Measurements from ENCODE around the gene MDM2. TPM values are rescaled to one million over a fixed set of nuclear protein-coding genes. Genes with fewer than 3 reads are reported as not detected.
"Not testable (repeated sequence)": the region's sequence is repeated elsewhere in the genome, so short reads cannot be mapped to it uniquely, and the experiment has no call there.

MDM2 gene
- total RNA-seq, 1 donor from 2014 or later = 92.9 TPM

- no peak for ATAC-seq
These were observed 21.0 kb upstream of the MDM2 start for GRCh38 chr12:68786929-68787328.

- no peak for ATAC-seq
These were observed 19.3 kb upstream of the MDM2 start for GRCh38 chr12:68788554-68789143.

- ATAC-seq = no peak
These were observed 18.7 kb upstream of the MDM2 start for GRCh38 chr12:68789144-68789878.

GRCh38 chr12:68790081-68790951 lies 17.7 kb upstream of the MDM2 start:
- no peak for ATAC-seq

DNA sequence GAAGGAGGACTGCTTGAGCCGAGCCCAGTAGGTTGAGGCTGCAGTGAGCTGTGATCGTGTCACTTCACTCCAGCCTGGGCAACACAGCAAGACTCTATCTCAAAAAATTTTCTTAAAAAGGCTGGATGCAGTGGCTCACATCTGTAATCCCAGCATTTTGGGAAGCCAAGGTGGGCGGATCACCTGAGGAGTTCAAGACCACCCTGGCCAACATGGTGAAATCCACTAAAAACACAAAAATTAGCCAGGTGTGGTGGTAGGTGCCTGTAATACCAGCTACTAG lies 17.1 kb upstream of the MDM2 start:
- no peak for ATAC-seq

DNA sequence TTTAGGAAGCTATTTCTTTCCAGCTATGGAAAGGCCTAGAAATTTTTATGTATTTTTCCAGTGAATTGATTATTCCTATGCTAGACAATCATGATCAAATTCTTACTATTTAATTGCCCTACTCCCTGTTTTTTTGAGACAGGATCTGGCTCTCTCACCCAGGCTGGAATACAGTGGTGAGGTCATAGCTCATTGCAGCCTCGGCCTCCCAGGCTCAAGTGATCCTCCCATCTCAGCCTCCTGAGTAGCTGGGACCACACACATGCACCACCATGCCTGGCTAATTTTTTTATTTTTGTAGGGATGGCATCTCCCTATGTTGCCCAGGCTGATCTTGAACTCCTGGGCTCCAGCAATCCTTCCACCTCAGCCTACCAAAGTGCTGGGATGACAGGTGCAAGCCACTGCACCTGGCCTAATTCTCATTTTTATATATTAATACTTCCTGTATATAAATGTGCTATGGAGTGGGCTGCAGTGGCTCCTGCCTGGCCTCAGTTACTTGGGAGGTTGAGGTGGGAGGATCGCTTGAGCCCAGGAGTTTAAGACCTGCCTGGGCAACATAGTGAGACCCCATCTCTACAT lies 16.0 kb upstream of the MDM2 start:
- no peak for ATAC-seq

- ATAC-seq = peak; percentile 72
These were observed 15.0 kb upstream of the MDM2 start for GRCh38 chr12:68792952-68793351.

DNA sequence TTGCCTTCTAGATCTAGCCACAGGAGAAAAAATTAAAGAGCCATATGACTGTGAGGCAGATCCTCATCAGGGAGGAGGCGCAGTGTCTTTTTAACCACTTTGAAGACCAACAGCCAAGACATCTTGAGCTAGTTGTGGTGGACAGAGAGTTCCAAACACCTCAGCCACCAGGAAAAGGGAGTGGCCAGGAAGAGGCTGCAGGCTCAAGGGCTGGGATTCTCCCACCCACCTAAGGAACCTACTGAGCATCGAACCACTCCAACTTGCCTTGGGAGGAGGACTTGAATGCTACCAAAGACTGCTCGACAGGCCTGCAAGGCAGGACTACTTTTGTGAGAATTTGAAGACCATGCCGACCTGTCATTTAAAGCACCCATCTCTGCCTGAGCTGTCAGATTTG lies 14.5 kb upstream of the MDM2 start:
- ATAC-seq = no peak

DNA sequence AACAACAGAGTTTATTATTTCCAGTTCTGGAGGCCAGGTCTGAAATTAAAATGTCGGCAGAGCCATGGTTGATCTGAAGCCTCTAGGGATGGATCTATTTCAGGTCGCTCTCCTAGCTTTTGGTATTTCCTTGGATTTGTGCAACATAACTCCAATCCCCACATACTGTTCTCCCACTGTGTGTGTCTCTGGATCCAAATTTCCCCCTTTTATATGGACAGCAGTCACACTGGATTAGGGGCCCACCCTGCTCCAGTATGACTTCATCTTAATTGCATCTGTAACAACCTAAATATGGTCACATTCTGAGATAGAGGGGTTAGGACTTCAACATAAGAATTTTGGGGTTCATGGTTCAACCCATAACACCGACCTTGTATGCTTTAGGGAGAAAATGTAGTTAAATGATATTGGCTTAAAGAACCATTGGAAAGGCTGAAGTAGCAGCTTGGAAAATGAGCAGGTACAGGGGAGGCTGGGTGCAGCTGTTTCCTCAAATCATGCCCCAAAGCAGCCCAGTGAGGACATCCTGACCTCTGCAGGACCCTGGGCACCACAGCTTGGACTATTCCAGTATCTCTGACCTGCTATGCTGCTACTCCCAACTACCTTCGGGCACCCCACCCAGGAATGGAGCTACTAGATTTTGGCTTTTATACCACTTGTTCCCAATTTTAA lies 13.9 kb upstream of the MDM2 start:
- ATAC-seq = peak; percentile 6

DNA sequence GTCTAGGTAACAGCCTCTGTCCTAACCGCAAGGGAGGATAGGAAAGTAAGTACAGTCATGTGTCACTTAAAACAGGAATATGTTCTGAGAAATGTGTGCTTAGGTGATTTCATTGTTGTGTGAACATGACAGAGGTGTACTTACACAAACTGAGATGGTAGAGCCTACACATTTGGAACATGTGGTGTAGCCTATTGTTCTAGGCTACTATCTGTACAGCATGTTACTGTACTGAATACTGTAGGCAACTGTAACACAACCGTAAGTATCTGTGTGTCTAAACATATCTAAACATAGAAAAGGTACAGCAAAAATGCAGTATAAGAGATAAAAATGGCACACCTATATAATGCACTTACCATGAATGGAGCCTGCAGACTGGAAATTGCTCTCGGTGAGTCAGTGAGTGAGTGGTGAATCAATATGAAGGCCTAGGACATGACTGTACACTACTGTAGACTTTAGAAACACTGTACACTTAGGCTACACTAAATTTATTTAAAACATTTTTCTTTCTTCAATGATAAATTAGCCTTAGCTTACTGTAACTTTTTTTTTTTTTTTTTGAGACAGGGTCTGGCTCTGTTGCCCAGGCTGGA lies 13.2 kb upstream of the MDM2 start:
- ATAC-seq = peak; percentile 82

DNA sequence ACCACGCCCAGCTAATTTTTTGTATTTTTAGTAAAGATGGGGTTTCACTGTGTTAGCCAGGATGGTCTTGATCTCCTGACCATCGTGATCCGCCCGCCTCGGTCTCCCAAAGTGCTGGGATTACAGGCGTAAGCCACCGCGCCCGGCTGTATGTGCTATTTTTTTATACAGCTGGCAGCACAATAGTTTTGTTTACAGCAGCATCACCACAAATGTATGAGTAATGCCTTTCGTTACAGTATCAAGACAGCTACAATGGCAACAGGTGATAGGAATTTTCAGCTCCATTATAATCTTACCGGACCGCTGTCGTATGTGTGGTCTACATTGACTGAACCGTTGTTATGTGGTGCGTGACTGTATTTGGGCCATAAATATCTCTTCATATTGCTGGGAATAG lies 11.6 kb upstream of the MDM2 start:
- ATAC-seq = no peak

GRCh38 chr12:68798882-68799234 lies 9.1 kb upstream of the MDM2 start:
- no peak for ATAC-seq

GRCh38 chr12:68800294-68800693 lies 7.7 kb upstream of the MDM2 start:
- ATAC-seq = peak; percentile 76

- not testable (repeated sequence) for ATAC-seq
These were observed 6.9 kb upstream of the MDM2 start for GRCh38 chr12:68801124-68801523.

- not testable (repeated sequence) for ATAC-seq
These were observed 5.6 kb upstream of the MDM2 start for GRCh38 chr12:68802372-68802745.

DNA sequence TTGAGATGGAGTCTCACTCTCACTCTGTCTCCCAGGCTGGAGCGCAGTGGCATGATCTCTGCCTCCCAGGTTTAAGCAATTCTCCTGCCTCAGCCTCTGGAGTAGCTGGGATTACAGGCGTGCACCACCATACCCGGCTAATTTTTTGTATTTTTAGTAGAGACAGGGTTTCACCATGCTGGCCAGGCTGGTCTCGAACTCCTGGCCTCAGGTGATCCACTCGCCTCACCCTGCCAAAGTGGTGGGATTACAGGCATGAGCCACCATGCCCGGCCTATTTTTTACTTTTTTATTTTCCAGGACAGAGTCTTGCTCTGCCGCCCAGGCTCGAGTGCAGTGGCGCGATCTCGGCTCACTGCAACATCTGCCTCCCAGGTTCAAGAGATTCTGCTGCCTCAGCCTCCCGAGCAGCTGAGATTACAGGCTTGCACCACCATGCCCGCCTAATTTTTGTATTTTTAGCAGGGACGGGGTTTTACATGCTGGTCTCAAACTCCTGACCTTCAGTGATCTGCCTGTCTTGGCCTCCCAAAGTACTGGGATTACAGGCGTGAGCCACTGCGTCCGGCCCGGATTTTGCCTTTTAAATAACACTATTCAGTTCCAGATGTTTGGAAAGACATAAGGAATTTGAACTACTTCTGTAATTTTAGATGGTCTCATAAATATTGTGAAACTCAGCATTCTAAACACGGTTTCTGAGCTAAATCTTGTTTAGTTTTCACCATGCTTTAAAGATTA lies 4.9 kb upstream of the MDM2 start:
- not testable (repeated sequence) for ATAC-seq

DNA sequence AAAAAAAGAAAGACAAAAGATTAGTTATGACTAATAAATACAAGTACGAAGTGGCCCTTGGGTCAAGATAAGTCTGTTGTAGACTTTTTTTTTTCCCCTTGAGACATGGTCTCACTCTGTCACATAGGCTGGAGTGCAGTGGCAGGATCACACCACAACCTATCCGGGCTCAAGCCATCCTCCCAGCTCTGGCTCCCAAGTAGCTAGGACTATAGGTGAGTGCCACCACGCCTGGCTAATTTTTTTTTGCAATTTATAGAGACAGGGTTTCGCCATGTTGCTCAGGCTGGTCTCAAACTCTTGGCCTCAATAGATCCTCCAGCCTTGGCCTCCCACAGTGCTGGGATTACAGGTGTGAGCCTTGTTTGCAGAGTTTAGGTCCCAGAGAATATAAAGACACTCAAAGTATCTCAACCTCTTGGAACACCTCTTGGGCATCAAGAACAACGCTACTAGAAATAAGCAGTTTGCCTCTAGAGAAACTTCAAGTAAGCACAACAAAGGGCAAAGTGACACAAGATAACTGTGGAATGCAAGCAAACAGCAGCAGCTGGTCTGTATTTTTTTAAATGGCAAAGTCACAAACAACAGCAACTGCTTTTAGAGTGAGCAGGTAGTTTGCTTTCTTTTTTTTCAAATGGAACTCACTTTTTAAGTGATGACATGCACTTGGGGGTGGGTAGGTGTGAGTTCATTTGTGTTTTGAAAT lies 3.9 kb upstream of the MDM2 start:
- no peak for ATAC-seq

DNA sequence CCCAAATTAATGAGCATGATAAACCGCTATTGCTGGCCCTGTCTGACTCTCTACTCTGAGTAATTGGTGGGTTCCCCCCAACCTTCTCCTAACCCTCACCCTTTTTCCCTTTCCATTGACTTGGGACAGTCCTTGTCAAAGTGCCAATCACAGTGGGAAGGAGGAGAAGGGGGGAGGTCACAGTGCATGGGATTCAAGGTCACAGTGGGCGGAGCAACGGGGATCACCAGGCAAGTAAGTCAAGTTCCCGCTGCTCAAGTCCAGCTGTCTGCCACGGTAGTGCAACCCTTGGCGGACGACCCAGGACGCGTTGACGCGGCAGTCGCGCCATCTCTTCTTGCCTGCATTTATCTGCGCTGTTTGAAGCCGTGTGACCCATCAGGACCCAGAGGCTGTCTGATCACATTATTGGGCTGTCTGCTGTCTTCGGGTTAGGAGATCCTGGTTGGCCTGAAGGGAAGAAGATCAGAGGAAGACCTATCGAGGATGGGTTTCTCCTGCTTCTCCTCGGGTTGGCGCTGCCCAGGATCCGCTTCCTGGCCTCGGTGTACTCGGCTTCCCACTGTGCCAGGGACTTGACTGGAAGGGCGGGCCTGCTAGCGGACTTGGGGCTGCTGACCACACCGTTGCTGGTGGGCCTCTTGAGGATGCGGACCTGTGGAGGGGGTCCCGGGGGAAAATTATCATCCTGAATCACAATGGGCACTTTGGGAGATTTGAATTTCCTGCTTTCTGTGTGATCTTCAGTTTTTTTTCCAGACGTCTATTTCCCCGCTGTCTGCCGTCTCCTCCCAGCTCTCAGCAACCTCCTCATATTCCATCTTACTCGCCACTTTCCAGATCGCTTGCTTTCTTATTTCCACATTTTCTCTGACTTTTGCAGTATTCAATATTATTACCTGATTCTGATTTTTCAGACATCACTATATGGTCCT lies 3.1 kb upstream of the MDM2 start:
- ATAC-seq = no peak

GRCh38 chr12:68805592-68806120 lies 2.3 kb upstream of the MDM2 start:
- no peak for ATAC-seq

All from esophagus mucosa (tissue), 1 donor.